IMR-90 (cell line): ENCODE measurements around the gene NRP1. TPM values are rescaled to one million over a fixed set of nuclear protein-coding genes. Genes with fewer than 3 reads are reported as not detected.

Experiments used
- ATAC-seq: fragments of 200-7000 bp; cut with Tn5 transposase; 2 replicates; pipeline ENCODE4 v1.9.1; 2020; ENCODE audit warnings: low read depth, mild to moderate bottlenecking, moderate library complexity
- BruUV-seq: library from RNA; stranded (reverse); fragments of 400-500 nt; replicated peaks from 2 replicates; lab custom pipeline; 2021; lab: Mats Ljungman, UMichigan
- CTCF ChIA-PET: fragments of 300-600 bp; formaldehyde crosslinking; extraction: SDS; loops from one replicate; lab custom pipeline; 2021; ENCODE audit warnings: antibody characterized with exemption; lab: Yijun Ruan, JAX
- POLR2A ChIA-PET: fragments of 300-600 bp; sonication (Branson Sonifier 250); formaldehyde crosslinking; loops from one replicate; lab custom pipeline; 2022; ENCODE audit warnings: antibody characterized with exemption; ENCODE audit not compliant: unreplicated experiment; lab: Charles Lee
- DNase-seq: peaks from one replicate; pipeline ENCODE4 v3.0.0; 2013
- H2AFZ ChIP-seq: replicated peaks from 2 replicates; pipeline ENCODE3; 2013; ENCODE audit warnings: low read length, mild to moderate bottlenecking; ENCODE audit not compliant: poor library complexity
- H2AK5ac ChIP-seq: 2 replicates; pipeline ENCODE4 v1.6.1; 2013; ENCODE audit warnings: low read depth, low read length, inconsistent platforms
- H2AK9ac ChIP-seq: replicated peaks from 2 replicates; pipeline ENCODE3; 2013; ENCODE audit warnings: mild to moderate bottlenecking, low read depth, low read length, moderate library complexity; ENCODE audit not compliant: poor library complexity
- H2BK120ac ChIP-seq: 2 replicates; pipeline ENCODE4 v1.6.1; 2013; ENCODE audit warnings: low read depth, low read length, inconsistent platforms
- H2BK15ac ChIP-seq: 3 replicates; pipeline ENCODE4 v1.6.1; 2013; ENCODE audit warnings: low read depth, low read length, inconsistent platforms
- H2BK20ac ChIP-seq: 2 replicates; pipeline ENCODE4 v1.6.1; 2013; ENCODE audit warnings: low read depth, mild to moderate bottlenecking, inconsistent platforms, low read length, moderate library complexity
- H2BK5ac ChIP-seq: 2 replicates; pipeline ENCODE4 v1.6.1; 2013; ENCODE audit warnings: mild to moderate bottlenecking, low read depth, low read length, inconsistent platforms; ENCODE audit not compliant: poor library complexity, severe bottlenecking
- H3K14ac ChIP-seq: replicated peaks from 2 replicates; pipeline ENCODE4 v1.6.1; 2013; ENCODE audit warnings: low read depth, low read length, inconsistent platforms
- H3K18ac ChIP-seq: 2 replicates; pipeline ENCODE4 v1.6.1; 2013; ENCODE audit warnings: low read depth, low read length, control low read depth
- H3K23ac ChIP-seq: 2 replicates; pipeline ENCODE4 v1.6.1; 2013; ENCODE audit warnings: low read depth, low read length, inconsistent platforms
- H3K27ac ChIP-seq: 2 replicates; pipeline ENCODE4 v1.5.1; 2013; ENCODE audit warnings: mild to moderate bottlenecking, control low read depth, low read length; ENCODE audit not compliant: insufficient read depth
- H3K27me3 ChIP-seq: 2 replicates; pipeline ENCODE4 v1.6.1; 2013; ENCODE audit warnings: low read length; ENCODE audit not compliant: control insufficient read depth, insufficient read depth
- H3K36me3 ChIP-seq: 2 replicates; pipeline ENCODE4 v1.6.1; 2013; ENCODE audit warnings: low read length, mixed read lengths; ENCODE audit not compliant: control insufficient read depth, insufficient read depth
- H3K4ac ChIP-seq: 2 replicates; pipeline ENCODE4 v1.6.1; 2013; ENCODE audit warnings: low read depth, low read length, inconsistent platforms
- H3K4me1 ChIP-seq: 2 replicates; pipeline ENCODE4 v1.6.1; 2013; ENCODE audit warnings: low read length, mixed read lengths; ENCODE audit not compliant: control insufficient read depth, insufficient read depth
- H3K4me2 ChIP-seq: 2 replicates; pipeline ENCODE4 v1.6.1; 2013; ENCODE audit warnings: low read depth, mild to moderate bottlenecking, control low read depth, low read length, moderate library complexity
- H3K4me3 ChIP-seq: 2 replicates; pipeline ENCODE4 v1.5.1; 2013; ENCODE audit warnings: low read depth, mild to moderate bottlenecking, control low read depth, low read length, moderate library complexity; ENCODE audit not compliant: insufficient read depth
- H3K56ac ChIP-seq: 2 replicates; pipeline ENCODE4 v1.6.1; 2013; ENCODE audit warnings: low read length, inconsistent platforms; ENCODE audit not compliant: insufficient read depth; ENCODE audit errors: extremely low read depth
- H3K79me1 ChIP-seq, 2 experiments: 2 replicates each; pipeline ENCODE4 v1.6.1; 2013; ENCODE audit warnings: low read length in 2 of 2, inconsistent platforms in 1 of 2, low read depth in 1 of 2
- H3K9ac ChIP-seq: 2 replicates; pipeline ENCODE4 v1.6.1; 2013; ENCODE audit warnings: low read depth, low read length, control low read depth
- H3K9me1 ChIP-seq: 2 replicates; pipeline ENCODE4 v1.6.1; 2013; ENCODE audit warnings: low read length, inconsistent platforms; ENCODE audit not compliant: insufficient read depth
- H3K9me3 ChIP-seq: 2 replicates; pipeline ENCODE4 v1.6.1; 2013; ENCODE audit warnings: low read length; ENCODE audit not compliant: control insufficient read depth, insufficient read depth
- H4K20me1 ChIP-seq: 2 replicates; pipeline ENCODE4 v1.6.1; 2013; ENCODE audit warnings: low read length, inconsistent platforms; ENCODE audit not compliant: insufficient read depth
- H4K5ac ChIP-seq: 2 replicates; pipeline ENCODE4 v1.6.1; 2013; ENCODE audit warnings: mild to moderate bottlenecking, low read depth, low read length, control low read depth
- H4K8ac ChIP-seq, 2 experiments: 2 replicates each; pipeline ENCODE4 v1.6.1; 2013; ENCODE audit warnings: low read depth in 2 of 2, low read length in 2 of 2, control low read depth in 1 of 2, inconsistent platforms in 1 of 2
- H4K91ac ChIP-seq: 2 replicates; pipeline ENCODE4 v1.6.1; 2013; ENCODE audit warnings: low read depth, low read length, inconsistent platforms; ENCODE audit not compliant: insufficient read depth
- CTCF ChIP-seq: conservative IDR thresholded peaks from 2 replicates; pipeline ENCODE4 v1.5.1; 2012; ENCODE audit warnings: mild to moderate bottlenecking, low read depth, low read length, improper control_type of control experiment
- ELK1 ChIP-seq: fragments of 150-350 bp; IDR thresholded peaks from 2 replicates; pipeline ENCODE4 v1.6.1; 2016; ENCODE audit warnings: low read depth, mild to moderate bottlenecking, low read length, moderate library complexity, borderline replicate concordance
- MAZ ChIP-seq: IDR thresholded peaks from 2 replicates; pipeline ENCODE4 v1.6.1; 2012; ENCODE audit warnings: low read depth, mild to moderate bottlenecking, low read length, improper control_type of control experiment, moderate library complexity, borderline replicate concordance
- NFE2L2 ChIP-seq: fragments of 150-350 bp; IDR thresholded peaks from 2 replicates; pipeline ENCODE4 v1.6.1; 2016; ENCODE audit warnings: low read depth, mild to moderate bottlenecking, low read length
- POLR2A ChIP-seq: IDR thresholded peaks from 2 replicates; pipeline ENCODE4 v1.6.1; 2012; ENCODE audit warnings: mild to moderate bottlenecking, low read depth, low read length
- dilution Hi-C: fragments of 300-500 bp; cut with HindIII; formaldehyde crosslinking; loops from one replicate; pipeline ENCODE4 v1.14.3; 2018; ENCODE audit warnings: low sequenced_read_pairs; ENCODE audit not compliant: unreplicated experiment
- in situ Hi-C: fragments of 300-500 bp; cut with MboI; formaldehyde crosslinking; loops from 3 replicates; pipeline ENCODE4 v1.14.3; 2019; ENCODE audit warnings: low sequenced_read_pairs, inconsistent platforms, mixed read lengths
- intact Hi-C: fragments of 100-400 bp; cut with micrococcal nuclease; formaldehyde crosslinking; loops from 2 replicates; pipeline ENCODE4 v1.10.0; 2022
- polyA plus RNA-seq, 3 experiments: library from polyadenylated mRNA; depleted of rRNA; stranded (reverse); fragments of >200 nt; gene quantifications; 2 replicates each; pipeline ENCODE4 v1.2.3, GENCODE V29; 2012; ENCODE audit warnings: low replicate concordance in 1 of 3
- total RNA-seq: library from RNA; depleted of rRNA; stranded (reverse); fragments of >200 nt; gene quantifications from 2 replicates; pipeline ENCODE4 v1.2.3, GENCODE V29; 2012

NRP1 gene
- total and polyA plus RNA-seq, 2 of the 4 experiments (the other 2 are of a cell fraction) = 108 to 227 TPM

DNA sequence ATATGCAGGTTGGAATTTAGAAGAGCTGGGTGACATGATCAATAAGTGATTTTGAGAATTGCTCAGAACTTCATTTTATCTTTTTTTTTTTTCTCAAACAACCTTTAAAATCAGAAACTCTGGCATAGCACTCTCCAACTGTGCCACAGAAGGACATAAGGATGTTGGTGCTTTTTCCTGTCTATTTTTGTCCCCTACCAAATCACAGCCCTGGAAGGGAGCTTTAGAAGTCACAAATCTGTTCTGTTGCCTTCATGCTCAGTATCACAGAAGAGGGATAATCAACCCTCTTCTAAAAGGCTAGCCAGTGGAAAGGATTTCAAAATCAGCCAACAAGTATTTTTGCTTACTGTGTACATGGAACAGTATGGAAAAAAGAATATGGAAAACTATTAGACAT, 14.8 kb upstream of the NRP1 start:
- dilution Hi-C loops (no loop called here), in situ Hi-C loops (loop anchor here (25.0 kb wide), 2 partner anchors 563 to 763 kb away; no protein-coding TSS in a partner anchor)
- H3K9ac ChIP-seq = no peak overlapping the region

More for the DNA sequence above, 14.8 kb upstream of the NRP1 start:
- H3K9me1 ChIP-seq = peaks cover 4% of the 10 kb centered on the region; the same call in 1 of the 2 replicates
- no peak overlapping the region for H2BK5ac ChIP-seq
- H4K20me1 ChIP-seq = no peaks in the 10 kb centered on the region
- DNase-seq (no peak), ATAC-seq (no peak)
- H3K56ac ChIP-seq = no peak overlapping the region
- no peak overlapping the region for H2AK9ac ChIP-seq
- H3K4me1 ChIP-seq = peaks cover 6% of the 10 kb centered on the region
- H4K5ac ChIP-seq = no peak overlapping the region
- no peaks in the 10 kb centered on the region for H3K79me1 ChIP-seq
- BruUV-seq = no TSS peak
- H3K36me3 ChIP-seq = no peaks in the 10 kb centered on the region
- POLR2A ChIA-PET = no interaction called here
- CTCF ChIA-PET = no interaction called here
- H3K4me2 ChIP-seq = no peak overlapping the region
- TF ChIP-seq CTCF (no peak), ELK1 (no peak), MAZ (no peak), POLR2A (no peak), NFE2L2 (no peak)
- no peaks in the 10 kb centered on the region for H3K9me3 ChIP-seq
- no peak overlapping the region for H4K91ac ChIP-seq
- no peak overlapping the region for H2BK120ac ChIP-seq
- no peak overlapping the region for H3K4ac ChIP-seq
- intact Hi-C loops = no loop called here
- H3K18ac ChIP-seq = no peak overlapping the region
- H3K27ac ChIP-seq = no peak overlapping the region
- no peak overlapping the region for H2AFZ ChIP-seq
- H3K14ac ChIP-seq = peak overlapping the region; percentile 39; the same call in 1 of the 2 replicates
- H2BK15ac ChIP-seq = no peak overlapping the region
- H4K8ac ChIP-seq = no peak overlapping the region; a peak in 1 of 4 replicates
- no peak overlapping the region for H2BK20ac ChIP-seq
- no peaks in the 10 kb centered on the region for H3K27me3 ChIP-seq
- no peak overlapping the region for H3K23ac ChIP-seq
- H2AK5ac ChIP-seq = no peak overlapping the region
- H3K4me3 ChIP-seq = no peak overlapping the region
